GM12878 (cell line): ENCODE results near the gene SLC9A8. TPM values are rescaled to one million over a fixed set of nuclear protein-coding genes. Genes with fewer than 3 reads are reported as not detected.

Experiments
- ATAC-seq: fragments of 200-7000 bp; cut with Tn5 transposase; 3 replicates; pipeline ENCODE4 v1.9.1; 2020; ENCODE audit warnings: mild to moderate bottlenecking, moderate library complexity
- BruUV-seq: library from RNA; stranded (reverse); fragments of 400-500 nt; replicated peaks from 2 replicates; lab custom pipeline; 2021; lab: Mats Ljungman, UMichigan
- CTCF ChIA-PET: fragments of 300-600 bp; sonication (Branson Sonifier 250); formaldehyde crosslinking; extraction: SDS; loops from one replicate; lab custom pipeline; 2021; ENCODE audit warnings: inconsistent platforms; lab: Yijun Ruan, JAX
- POLR2A ChIA-PET: fragments of 350-600 bp; formaldehyde crosslinking; extraction: SDS; loops from one replicate; lab custom pipeline; 2021; ENCODE audit warnings: inconsistent platforms; lab: Charles Lee
- RAD21 ChIA-PET: fragments of 300-600 bp; sonication (Branson Sonifier 250); formaldehyde crosslinking; loops from one replicate; lab custom pipeline; 2023; ENCODE audit warnings: antibody characterized with exemption; ENCODE audit not compliant: unreplicated experiment; lab: Charles Lee
- SMC1A ChIA-PET: fragments of 300-600 bp; sonication (Branson Sonifier 250); formaldehyde crosslinking; loops from one replicate; lab custom pipeline; 2023; ENCODE audit not compliant: unreplicated experiment, uncharacterized antibody; lab: Charles Lee
- DNase-seq: peaks from one replicate; pipeline ENCODE4 v3.0.0-alpha.2; 2011; ENCODE audit warnings: low read depth, low spot score
- FAIRE-seq: peaks from 3 replicates; lab custom pipeline; 2011; peaks lifted over from hg19 to GRCh38; lab: Jason Lieb, UNC
- H2AFZ ChIP-seq: 2 replicates; pipeline ENCODE4 v1.6.0; 2011; ENCODE audit warnings: low read depth, low read length, control low read depth; ENCODE audit not compliant: control insufficient read depth
- H3K27ac ChIP-seq: 2 replicates; pipeline ENCODE4 v1.5.1; 2011; ENCODE audit warnings: control low read depth; ENCODE audit not compliant: control insufficient read depth, insufficient read depth
- H3K27me3 ChIP-seq, 2 experiments: replicated peaks in 1 of 2; 2 replicates each; pipeline versions ENCODE4 v1.6.0 to v1.6.1; 2011; ENCODE audit warnings: low read length in 1 of 2; ENCODE audit not compliant: control insufficient read depth in 2 of 2, insufficient read depth in 2 of 2
- H3K36me3 ChIP-seq, 2 experiments: 2 replicates each; pipeline ENCODE4 v1.5.1; 2011; ENCODE audit warnings: low read length in 1 of 2; ENCODE audit not compliant: control insufficient read depth in 2 of 2, insufficient read depth in 2 of 2
- H3K4me1 ChIP-seq: 2 replicates; pipeline ENCODE4 v1.6.1; 2011; ENCODE audit warnings: mild to moderate bottlenecking, low read length, moderate library complexity, mixed read lengths; ENCODE audit not compliant: control insufficient read depth, insufficient read depth
- H3K4me2 ChIP-seq: 2 replicates; pipeline ENCODE4 v1.6.0; 2011; ENCODE audit warnings: control low read depth; ENCODE audit not compliant: control insufficient read depth, insufficient read depth
- H3K4me3 ChIP-seq: fragments of 200-600 bp; sonication (generic); 2 replicates; pipeline ENCODE4 v1.5.1; 2016
- H3K79me2 ChIP-seq: 2 replicates; pipeline ENCODE4 v1.6.0; 2011; ENCODE audit warnings: low read length; ENCODE audit not compliant: control insufficient read depth, insufficient read depth
- H3K9ac ChIP-seq: 2 replicates; pipeline ENCODE4 v1.8.0; 2011; ENCODE audit warnings: low read length, control low read depth, mixed read lengths; ENCODE audit not compliant: control insufficient read depth, insufficient read depth
- H3K9me3 ChIP-seq: replicated peaks from 3 replicates; pipeline ENCODE4 v1.5.1; 2011; ENCODE audit warnings: mild to moderate bottlenecking, low read length; ENCODE audit not compliant: control insufficient read depth, insufficient read depth
- H4K20me1 ChIP-seq: 2 replicates; pipeline ENCODE4 v1.6.0; 2011; ENCODE audit not compliant: control insufficient read depth, insufficient read depth
- BACH1 ChIP-seq: fragments of 450-650 bp; IDR thresholded peaks from 2 replicates; pipeline ENCODE4 v1.6.1; 2017; ENCODE audit warnings: mild to moderate bottlenecking, borderline replicate concordance
- LARP7 ChIP-seq: fragments of 450-650 bp; IDR thresholded peaks from 2 replicates; pipeline ENCODE4 v1.6.1; 2017; ENCODE audit warnings: mild to moderate bottlenecking
- MEF2B ChIP-seq: fragments of 450-650 bp; IDR thresholded peaks from 2 replicates; pipeline ENCODE4 v1.6.1; 2018; ENCODE audit warnings: mild to moderate bottlenecking, moderate library complexity; ENCODE audit not compliant: partially characterized antibody, poor library complexity, severe bottlenecking
- MTA3 ChIP-seq: IDR thresholded peaks from 2 replicates; pipeline ENCODE4 v1.6.1; 2012; ENCODE audit warnings: low read length, inconsistent platforms, borderline replicate concordance
- NKRF ChIP-seq: fragments of 450-650 bp; conservative IDR thresholded peaks from 2 replicates; pipeline ENCODE4 v1.6.1; 2017; ENCODE audit warnings: mild to moderate bottlenecking, moderate library complexity
- RELB ChIP-seq: fragments of 450-650 bp; IDR thresholded peaks from 2 replicates; pipeline ENCODE4 v1.6.1; 2017; ENCODE audit warnings: low read depth, mild to moderate bottlenecking, moderate library complexity
- SMAD5 ChIP-seq: IDR thresholded peaks from 2 replicates; pipeline ENCODE4 v1.6.1; 2016; ENCODE audit warnings: antibody characterized with exemption, low read depth
- SRF ChIP-seq, 2 experiments: IDR thresholded peaks; 2 replicates each; pipeline ENCODE4 v1.6.1; 2011; ENCODE audit warnings: low read depth in 2 of 2, low read length in 2 of 2, mild to moderate bottlenecking in 1 of 2, moderate library complexity in 1 of 2
- TARDBP ChIP-seq: IDR thresholded peaks from 2 replicates; pipeline ENCODE4 v1.6.1; 2016; ENCODE audit warnings: borderline replicate concordance
- USF2 ChIP-seq: IDR thresholded peaks from 2 replicates; pipeline ENCODE4 v1.6.1; 2011; ENCODE audit warnings: low read depth, low read length, improper control_type of control experiment, borderline replicate concordance
- YY1 ChIP-seq: IDR thresholded peaks from 2 replicates; pipeline ENCODE4 v1.6.1; 2011; ENCODE audit warnings: low read depth, mild to moderate bottlenecking, low read length
- ZBTB4 ChIP-seq: fragments of 450-650 bp; formaldehyde crosslinking; IDR thresholded peaks from 2 replicates; pipeline ENCODE4 v1.4.0; 2022; ENCODE audit warnings: mild to moderate bottlenecking, moderate library complexity
- WGBS: methylation state at CpG from one replicate; pipeline ENCODE4 v1.1.6; 2016; ENCODE audit warnings: low lambda C conversion rate; ENCODE audit not compliant: insufficient replicate concordance, insufficient coverage; ENCODE audit errors: missing lambda C conversion rate; 5-methylcytosine and 5-hydroxymethylcytosine counted together
- in situ Hi-C: fragments of 300-500 bp; cut with MboI; formaldehyde crosslinking; loops from 9 replicates; pipeline ENCODE4 v1.14.3; 2018; ENCODE audit warnings: mixed read lengths
- intact Hi-C: fragments of 100-400 bp; cut with micrococcal nuclease; formaldehyde crosslinking; loops from one replicate; pipeline ENCODE4 v1.14.2; 2022; ENCODE audit not compliant: unreplicated experiment
- polyA plus RNA-seq, 11 experiments: library from polyadenylated mRNA; depleted of rRNA in 4 of 11; unstranded in 6 of 11; stranded (reverse) in 5 of 11; fragments of >200 nt; fragmentation: Nextera tagmentation in 4 of 11; fragmentation: Illumina TruSeq in 1 of 11; extraction: Ambion mirVana in 4 of 11; extraction: Trizol in 1 of 11; gene quantifications; 1 replicate in 1 of 11; 2 replicates in 10 of 11; pipeline versions ENCODE4 v1.2.1 to v1.2.3, GENCODE V29; 2011 to 2016; ENCODE audit warnings: inconsistent platforms in 2 of 11, missing spikeins in 2 of 11, low read depth in 1 of 11
- total RNA-seq, 4 experiments: library from RNA; depleted of rRNA in 3 of 4; stranded (reverse); fragments of >200 nt in 3 of 4; fragmentation: Illumina TruSeq in 1 of 4; extraction: Trizol in 1 of 4; gene quantifications; 2 replicates each; pipeline versions ENCODE4 v1.2.1 to v1.2.3, GENCODE V29; 2013 to 2021

SLC9A8 gene
- total and polyA plus RNA-seq, 10 of the 15 experiments (the other 5 are each of a cell fraction or from before 2014, with no cell fraction given), result 0.40 to 15.5 (median 6.5) TPM

- H3K79me2 ChIP-seq, result peaks cover 53% of the 10 kb centered on the region
- H3K36me3 ChIP-seq, result peaks cover 0 to 7% of the 10 kb centered on the region in 2 experiments
- FAIRE-seq, result no peak
- peak overlapping the region; percentile 87 for H3K9ac ChIP-seq
- DNase-seq, result no peak
- H3K27me3 ChIP-seq, result no peaks in the 10 kb centered on the region
- ChIA-PET CTCF (interaction anchor here (0.6 to 5.2 kb wide), 14 partner anchors 8 to 395 kb away, joined by 3 to 31 read pairs (median 4); no protein-coding TSS in a partner anchor), SMC1A (interaction anchor here (1.1 to 2.7 kb wide), 8 partner anchors 10 to 397 kb away, joined by 4 to 13 read pairs (median 6); no protein-coding TSS in a partner anchor), RAD21 (interaction anchor here (0.7 to 2.5 kb wide), 7 partner anchors 21 to 227 kb away, joined by 3 to 12 read pairs (median 4); partner anchors contain the start of gene SPATA2), POLR2A (interaction anchor here (0.5 to 1.2 kb wide), 6 partner anchors 10 to 216 kb away, joined by 3 to 6 read pairs (median 3); partner anchors contain the start of gene PEDS1)
- 2% methylated on average over 12 of the region's 12 CpGs for WGBS
- peaks cover 17% of the 10 kb centered on the region for H3K4me1 ChIP-seq
- peak; percentile 20 for ATAC-seq
- peak overlapping the region; percentile 88 for H3K4me2 ChIP-seq
- BruUV-seq, result TSS peak; percentile 72
- intact Hi-C loops (no loop called here), in situ Hi-C loops (no loop called here)
- H3K27ac ChIP-seq, result peak overlapping the region; percentile 85
- H3K4me3 ChIP-seq, result peak overlapping the region; percentile 90
- H2AFZ ChIP-seq, result peak overlapping the region; percentile 25; the same call in 1 of the 2 replicates
- H3K9me3 ChIP-seq, result no peaks in the 10 kb centered on the region
- H4K20me1 ChIP-seq, result peaks cover 4% of the 10 kb centered on the region; the same call in 1 of the 2 replicates
- TF ChIP-seq RELB (no peak), BACH1 (no peak), NKRF (0 out of 2 replicates have a peak, but pooled peaks have one; percentile 15), MEF2B (no peak), MTA3 (0 out of 2 replicates have a peak, but pooled peaks have one; percentile 21), TARDBP (no peak), SRF (IDR thresholded peaks at IDR 0.05; ENCODE audit: low read depth in 2 of 2, low read length in 2 of 2) (0 out of 4 replicates have a peak, but pooled peaks of 1 of the 2 experiments have one; percentile 58), SMAD5 (no peak), ZBTB4 (CRISPR knock-in tag) (no peak), USF2 (no peak), YY1 (peak; percentile 79), LARP7 (peak; percentile 59; the same call in 1 of the 2 replicates)
Measured at GRCh38 chr20:49937027-49937929, 124.7 kb downstream of the SLC9A8 start.
